Placental pericyte (primary cell): ENCODE measurements around the gene TMEM132C. TPM values are rescaled to one million over a fixed set of nuclear protein-coding genes. Genes with fewer than 3 reads are reported as not detected.

Experiments
- small RNA-seq: library from RNA; depleted of rRNA; stranded (forward); fragments of <200 nt; gene quantifications from one replicate; pipeline ENCODE3, GENCODE V24; 2012; ENCODE audit warnings: low replicate concordance
- total RNA-seq: library from RNA; depleted of rRNA; stranded (reverse); fragments of >200 nt; gene quantifications from 2 replicates; pipeline ENCODE4 v1.2.3, GENCODE V29; 2012

Gene TMEM132C
- total RNA-seq: not detected in 2 replicates

DNA sequence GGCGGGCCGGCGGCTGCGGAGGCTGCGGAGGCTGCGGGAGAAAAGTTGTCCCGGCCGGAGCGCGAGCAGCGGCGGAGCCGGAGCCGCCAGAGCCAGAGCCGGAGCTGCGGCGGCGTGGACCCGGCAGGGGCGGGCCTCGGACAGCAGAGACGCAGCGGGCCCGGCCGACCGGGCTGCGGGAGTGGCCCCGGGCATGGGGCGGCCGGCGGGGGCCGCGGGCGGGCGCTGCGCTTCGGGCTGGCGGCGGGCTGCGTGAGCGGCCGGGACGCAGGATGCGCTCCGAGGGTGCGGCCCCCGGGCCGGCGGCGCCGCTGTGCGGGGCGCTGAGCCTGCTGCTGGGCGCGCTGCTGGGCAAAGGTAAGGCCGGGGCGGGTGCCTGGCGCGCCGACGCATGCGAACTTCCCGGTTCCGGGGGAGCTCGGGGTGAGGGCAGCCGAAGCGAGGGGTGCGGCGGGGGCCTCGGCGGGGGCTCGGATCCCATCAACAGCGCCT, at the start of gene TMEM132C:
TSS of gene TMEM132C (plus strand) at position 40 of the 492 bp plus-strand sequence. CDS start at position 273, 233 bp downstream.

Small RNA genes within 50 kb of the gene (small RNA-seq; reads per million reads assigned to genes)
- gene MIR3612: not detected
- gene MIR4419B: not detected
